Mesothelial cell of epicardium (in vitro differentiated cells): ENCODE measurements around the gene MAMDC2. TPM values are rescaled to one million over a fixed set of nuclear protein-coding genes. Genes with fewer than 3 reads are reported as not detected.

Source experiments
- DNase-seq, 2 experiments: peaks; one replicate each; pipeline ENCODE4 v3.0.0; 2021; ENCODE audit warnings: low spot score in 2 of 2; ENCODE audit not compliant: unreplicated experiment in 2 of 2
- H3K27ac Mint-ChIP-seq: 2 replicates; pipeline ENCODE4 v1.8.0; 2021; ENCODE audit warnings: mixed read lengths
- H3K27me3 Mint-ChIP-seq: 2 replicates; pipeline ENCODE4 v1.8.0; 2021; ENCODE audit warnings: low read depth, mixed read lengths
- H3K36me3 Mint-ChIP-seq: 2 replicates; pipeline ENCODE4 v1.8.0; 2021; ENCODE audit warnings: mixed read lengths
- H3K4me1 Mint-ChIP-seq: 2 replicates; pipeline ENCODE4 v1.8.0; 2021; ENCODE audit warnings: mixed read lengths
- H3K4me3 Mint-ChIP-seq: 2 replicates; pipeline ENCODE4 v1.8.0; 2021; ENCODE audit warnings: mild to moderate bottlenecking, moderate library complexity, mixed read lengths
- H3K9me3 Mint-ChIP-seq: 2 replicates; pipeline ENCODE4 v1.8.0; 2021; ENCODE audit warnings: mixed read lengths
- total RNA-seq: library from RNA; stranded (reverse); gene quantifications from 3 replicates; pipeline ENCODE4 v1.2.1, GENCODE V29; 2021
- TF ChIP-seq, protein P1 (sequence below): fragments of 200-600 bp; sonication (generic); IDR thresholded peaks from one replicate; pipeline ENCODE4 v1.5.0; 2021; ENCODE audit warnings: antibody characterized with exemption; ENCODE audit not compliant: unreplicated experiment

The MAMDC2 gene
- total RNA-seq, 1 donor from 2014 or later, result 0.49 TPM

DNA sequence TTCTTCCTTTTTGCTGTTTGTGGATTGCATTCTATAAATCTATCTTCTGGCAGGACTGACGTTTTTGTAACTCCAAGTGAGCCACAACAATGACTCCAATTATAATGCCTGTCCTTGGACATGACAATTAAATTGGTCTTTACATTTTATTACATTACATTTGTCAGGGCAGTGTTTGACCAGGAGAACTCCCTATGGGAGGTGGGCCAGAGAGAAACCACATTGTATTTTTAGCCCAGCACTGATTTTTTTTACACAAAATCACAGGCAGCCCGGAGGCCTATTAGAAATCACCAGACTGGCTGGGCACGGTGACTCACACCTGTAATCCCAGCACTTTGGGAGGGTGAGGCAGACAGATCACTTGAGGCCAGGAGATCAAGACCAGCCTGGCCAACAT, 116.0 kb downstream of the MAMDC2 start:
- Mint-ChIP-seq H3K4me3 (no peak overlapping the region), H3K27ac (no peak overlapping the region), H3K36me3 (no peaks in the 10 kb centered on the region), H3K4me1 (peaks cover 28% of the 10 kb centered on the region), H3K27me3 (no peaks in the 10 kb centered on the region), H3K9me3 (no peaks in the 10 kb centered on the region)
- no peak for DNase-seq
- TF ChIP-seq, protein P1, sequence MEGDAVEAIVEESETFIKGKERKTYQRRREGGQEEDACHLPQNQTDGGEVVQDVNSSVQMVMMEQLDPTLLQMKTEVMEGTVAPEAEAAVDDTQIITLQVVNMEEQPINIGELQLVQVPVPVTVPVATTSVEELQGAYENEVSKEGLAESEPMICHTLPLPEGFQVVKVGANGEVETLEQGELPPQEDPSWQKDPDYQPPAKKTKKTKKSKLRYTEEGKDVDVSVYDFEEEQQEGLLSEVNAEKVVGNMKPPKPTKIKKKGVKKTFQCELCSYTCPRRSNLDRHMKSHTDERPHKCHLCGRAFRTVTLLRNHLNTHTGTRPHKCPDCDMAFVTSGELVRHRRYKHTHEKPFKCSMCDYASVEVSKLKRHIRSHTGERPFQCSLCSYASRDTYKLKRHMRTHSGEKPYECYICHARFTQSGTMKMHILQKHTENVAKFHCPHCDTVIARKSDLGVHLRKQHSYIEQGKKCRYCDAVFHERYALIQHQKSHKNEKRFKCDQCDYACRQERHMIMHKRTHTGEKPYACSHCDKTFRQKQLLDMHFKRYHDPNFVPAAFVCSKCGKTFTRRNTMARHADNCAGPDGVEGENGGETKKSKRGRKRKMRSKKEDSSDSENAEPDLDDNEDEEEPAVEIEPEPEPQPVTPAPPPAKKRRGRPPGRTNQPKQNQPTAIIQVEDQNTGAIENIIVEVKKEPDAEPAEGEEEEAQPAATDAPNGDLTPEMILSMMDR, result no peak

- peak overlapping the region; percentile 60 for H3K27ac Mint-ChIP-seq
- H3K36me3 Mint-ChIP-seq, result no peaks in the 10 kb centered on the region
- no peak overlapping the region for H3K4me3 Mint-ChIP-seq
- TF ChIP-seq, protein P1, result no peak
- no peak for DNase-seq
- peaks cover 34% of the 10 kb centered on the region for H3K4me1 Mint-ChIP-seq
- H3K27me3 Mint-ChIP-seq, result no peaks in the 10 kb centered on the region
- no peaks in the 10 kb centered on the region for H3K9me3 Mint-ChIP-seq
Observed at GRCh38 chr9:70160686-70161600, 117.3 kb downstream of the MAMDC2 start.

DNA sequence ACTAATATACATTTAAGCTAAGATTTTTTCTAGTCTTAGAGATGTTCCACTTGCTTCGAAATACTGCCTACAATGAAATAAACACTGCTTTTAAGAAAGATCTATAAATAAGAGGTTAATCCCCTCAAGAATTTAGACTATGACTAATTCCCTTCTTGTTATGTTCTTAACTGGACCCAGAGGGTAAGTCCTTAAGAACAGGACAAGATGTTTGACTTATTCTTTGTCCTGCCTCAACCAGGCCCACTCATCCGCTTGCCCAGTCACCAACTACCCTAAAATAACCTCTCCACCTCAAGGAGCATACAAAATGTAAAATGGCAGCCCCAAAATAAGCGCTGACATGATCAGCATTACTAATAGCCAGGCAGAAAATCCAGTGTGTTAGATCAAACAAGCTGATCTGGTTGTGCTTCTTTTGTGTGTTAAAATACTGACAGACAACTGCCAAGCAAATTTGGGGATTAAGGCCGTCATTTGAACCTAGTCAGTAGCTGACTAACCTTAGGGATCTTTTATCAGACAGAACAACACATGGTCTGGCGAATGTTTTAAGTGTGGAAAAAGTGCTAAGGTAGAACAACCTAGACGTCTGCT, 121.5 kb downstream of the MAMDC2 start:
- no peaks in the 10 kb centered on the region for H3K36me3 Mint-ChIP-seq
- no peak overlapping the region for H3K4me3 Mint-ChIP-seq
- H3K9me3 Mint-ChIP-seq, result no peaks in the 10 kb centered on the region
- TF ChIP-seq, protein P1, result no peak
- no peak for DNase-seq
- H3K4me1 Mint-ChIP-seq, result peaks cover 32% of the 10 kb centered on the region
- no peak overlapping the region for H3K27ac Mint-ChIP-seq
- no peaks in the 10 kb centered on the region for H3K27me3 Mint-ChIP-seq

- Mint-ChIP-seq H3K4me3 (no peak overlapping the region), H3K9me3 (no peaks in the 10 kb centered on the region), H3K27me3 (no peaks in the 10 kb centered on the region), H3K27ac (no peak overlapping the region), H3K36me3 (no peaks in the 10 kb centered on the region), H3K4me1 (peaks cover 24% of the 10 kb centered on the region)
- no peak for DNase-seq
- TF ChIP-seq, protein P1, result no peak
Observed at GRCh38 chr9:70168521-70168920, 124.9 kb downstream of the MAMDC2 start.

- no peak for DNase-seq
- no peak overlapping the region for H3K27ac Mint-ChIP-seq
- H3K36me3 Mint-ChIP-seq, result no peaks in the 10 kb centered on the region
- H3K4me1 Mint-ChIP-seq, result peaks cover 24% of the 10 kb centered on the region
- TF ChIP-seq, protein P1, result no peak
- no peak overlapping the region for H3K4me3 Mint-ChIP-seq
- no peaks in the 10 kb centered on the region for H3K27me3 Mint-ChIP-seq
- H3K9me3 Mint-ChIP-seq, result no peaks in the 10 kb centered on the region
Observed at GRCh38 chr9:70169222-70169621, 125.6 kb downstream of the MAMDC2 start.
